IPS-15b (cell line): Measurements from ENCODE around the gene SMC3.

ENCODE experiments used
- H3K27me3 ChIP-seq: one replicate; pipeline ENCODE4 v1.6.1; 2013; ENCODE audit warnings: low read length; ENCODE audit not compliant: control insufficient read depth, insufficient read depth
- H3K36me3 ChIP-seq: one replicate; pipeline ENCODE4 v1.6.1; 2013; ENCODE audit warnings: low read length; ENCODE audit not compliant: control insufficient read depth, insufficient read depth
- H3K4me1 ChIP-seq: one replicate; pipeline ENCODE4 v1.6.1; 2013; ENCODE audit warnings: mild to moderate bottlenecking, low read length; ENCODE audit not compliant: control insufficient read depth, insufficient read depth
- H3K4me3 ChIP-seq: one replicate; pipeline ENCODE4 v1.5.1; 2013; ENCODE audit warnings: low read depth, low read length
- H3K9ac ChIP-seq: one replicate; pipeline ENCODE4 v1.6.1; 2013; ENCODE audit warnings: low read depth, mild to moderate bottlenecking, low read length
- H3K9me3 ChIP-seq: one replicate; pipeline ENCODE4 v1.6.1; 2013; ENCODE audit warnings: mild to moderate bottlenecking, low read length; ENCODE audit not compliant: control insufficient read depth, insufficient read depth

The SMC3 gene

GRCh38 chr10:110547139-110547761, 20.2 kb upstream of the SMC3 start:
- Histone ChIP-seq H3K36me3 (no peaks in the 10 kb centered on the region), H3K9ac (no peak overlapping the region), H3K9me3 (no peaks in the 10 kb centered on the region), H3K4me3 (no peak overlapping the region), H3K4me1 (no peaks in the 10 kb centered on the region), H3K27me3 (no peaks in the 10 kb centered on the region)

GRCh38 chr10:110548002-110548401, 19.5 kb upstream of the SMC3 start:
- H3K27me3 ChIP-seq: no peaks in the 10 kb centered on the region
- no peaks in the 10 kb centered on the region for H3K36me3 ChIP-seq
- no peak overlapping the region for H3K9ac ChIP-seq
- no peak overlapping the region for H3K4me3 ChIP-seq
- H3K4me1 ChIP-seq: no peaks in the 10 kb centered on the region
- H3K9me3 ChIP-seq: no peaks in the 10 kb centered on the region

DNA sequence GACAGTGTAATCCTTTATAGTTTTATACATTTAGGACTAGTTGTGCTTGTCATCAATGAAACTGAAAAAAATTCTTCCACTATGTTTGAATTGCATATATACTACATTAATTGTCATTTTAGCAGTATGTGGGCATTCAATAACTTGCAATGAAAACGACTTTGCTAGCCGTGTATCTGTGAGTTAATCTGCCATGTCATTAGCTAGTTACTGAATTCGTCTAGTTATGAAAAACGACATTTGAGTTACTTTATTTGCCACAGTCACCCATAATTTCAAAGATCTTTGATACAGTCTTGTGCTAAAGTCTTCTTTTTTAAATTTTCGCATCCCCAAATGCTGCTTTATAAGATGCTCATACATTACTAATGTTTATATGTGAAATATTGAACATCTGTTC, 18.3 kb upstream of the SMC3 start:
- H3K9ac ChIP-seq: no peak overlapping the region
- no peak overlapping the region for H3K4me3 ChIP-seq
- H3K27me3 ChIP-seq: no peaks in the 10 kb centered on the region
- H3K4me1 ChIP-seq: peaks cover 4% of the 10 kb centered on the region
- no peaks in the 10 kb centered on the region for H3K9me3 ChIP-seq
- no peaks in the 10 kb centered on the region for H3K36me3 ChIP-seq

GRCh38 chr10:110553905-110554304, 13.6 kb upstream of the SMC3 start:
- Histone ChIP-seq H3K4me3 (no peak overlapping the region), H3K36me3 (no peaks in the 10 kb centered on the region), H3K27me3 (no peaks in the 10 kb centered on the region), H3K4me1 (peaks cover 4% of the 10 kb centered on the region), H3K9me3 (no peaks in the 10 kb centered on the region), H3K9ac (no peak overlapping the region)

DNA sequence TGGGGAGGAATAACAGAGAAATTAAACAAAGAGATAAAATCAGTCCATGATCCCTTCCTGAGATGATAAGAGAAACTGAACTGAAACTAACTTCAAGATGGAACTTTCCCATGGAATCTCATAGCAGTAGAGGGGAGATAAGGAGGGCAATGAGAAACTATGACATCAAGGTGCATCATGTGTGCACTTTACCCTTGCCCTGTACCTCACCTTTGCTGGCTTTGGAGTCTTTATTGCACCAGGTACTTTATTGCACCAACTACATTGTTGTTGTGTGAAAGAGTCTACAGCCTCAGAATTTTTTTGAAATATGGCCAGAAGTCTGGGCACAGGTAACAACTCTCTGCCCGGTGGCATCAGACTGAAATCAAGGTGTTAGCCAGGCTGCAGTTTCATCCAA, 11.2 kb upstream of the SMC3 start:
- H3K27me3 ChIP-seq: no peaks in the 10 kb centered on the region
- H3K4me1 ChIP-seq: peaks cover 4% of the 10 kb centered on the region
- H3K9me3 ChIP-seq: no peaks in the 10 kb centered on the region

GRCh38 chr10:110556969-110557601, 10.4 kb upstream of the SMC3 start:
- Histone ChIP-seq H3K36me3 (no peaks in the 10 kb centered on the region), H3K4me1 (peaks cover 4% of the 10 kb centered on the region), H3K27me3 (no peaks in the 10 kb centered on the region), H3K9ac (no peak overlapping the region), H3K9me3 (no peaks in the 10 kb centered on the region), H3K4me3 (no peak overlapping the region)

More for the DNA sequence above, 11.2 kb upstream of the SMC3 start:
- no peak overlapping the region for H3K9ac ChIP-seq
- H3K36me3 ChIP-seq: no peaks in the 10 kb centered on the region
- H3K4me3 ChIP-seq: no peak overlapping the region

- Histone ChIP-seq H3K9ac (no peak overlapping the region), H3K9me3 (no peaks in the 10 kb centered on the region), H3K4me3 (no peak overlapping the region), H3K4me1 (peaks cover 4% of the 10 kb centered on the region), H3K36me3 (no peaks in the 10 kb centered on the region), H3K27me3 (no peaks in the 10 kb centered on the region)
Measured at GRCh38 chr10:110558041-110558440, 9.5 kb upstream of the SMC3 start.

GRCh38 chr10:110560012-110560411, 7.5 kb upstream of the SMC3 start:
- Histone ChIP-seq H3K4me1 (no peaks in the 10 kb centered on the region), H3K9me3 (no peaks in the 10 kb centered on the region), H3K4me3 (no peak overlapping the region), H3K36me3 (no peaks in the 10 kb centered on the region), H3K9ac (no peak overlapping the region), H3K27me3 (no peaks in the 10 kb centered on the region)

DNA sequence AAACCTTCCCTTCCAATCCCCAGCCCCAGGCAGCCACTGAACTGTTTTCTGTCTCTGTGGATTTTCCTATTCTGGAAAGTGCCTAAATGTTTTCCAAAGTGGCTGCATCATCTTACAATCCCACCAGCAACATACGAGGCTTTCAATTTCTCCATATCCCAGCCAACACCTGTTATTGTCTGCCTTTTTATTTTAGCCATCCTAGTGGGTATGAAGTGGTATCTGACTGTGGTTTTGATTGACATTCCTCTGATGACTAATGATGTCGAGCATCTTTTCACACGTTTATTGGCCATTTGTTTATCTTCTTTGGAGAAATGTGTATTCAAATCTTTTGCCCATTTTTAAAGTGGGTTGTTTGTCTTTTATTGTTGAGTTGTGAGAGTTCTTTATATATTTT, 6.2 kb upstream of the SMC3 start:
- Histone ChIP-seq H3K27me3 (no peaks in the 10 kb centered on the region), H3K9me3 (no peaks in the 10 kb centered on the region), H3K9ac (no peak overlapping the region), H3K36me3 (no peaks in the 10 kb centered on the region), H3K4me3 (no peak overlapping the region), H3K4me1 (no peaks in the 10 kb centered on the region)

DNA sequence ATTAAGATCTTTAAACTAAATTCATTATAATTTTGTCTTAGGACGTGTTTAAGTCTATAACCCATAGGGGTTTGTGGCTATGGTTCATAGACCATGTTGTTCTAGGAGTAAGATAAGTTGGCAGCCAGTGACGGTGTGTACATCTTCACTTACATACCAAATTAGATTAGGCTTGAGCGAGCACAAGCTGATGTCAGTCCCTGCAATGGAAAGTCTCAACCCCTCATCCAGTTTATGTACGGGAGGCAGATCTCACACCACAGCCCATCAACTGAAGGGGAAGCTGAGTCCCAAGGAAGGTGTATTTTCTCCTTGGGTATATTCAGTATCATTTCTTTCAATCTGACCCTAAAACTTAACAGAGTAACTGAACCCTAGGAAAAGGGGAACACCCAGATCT, 5.1 kb upstream of the SMC3 start:
- Histone ChIP-seq H3K36me3 (no peaks in the 10 kb centered on the region), H3K9me3 (no peaks in the 10 kb centered on the region), H3K4me1 (no peaks in the 10 kb centered on the region)

DNA sequence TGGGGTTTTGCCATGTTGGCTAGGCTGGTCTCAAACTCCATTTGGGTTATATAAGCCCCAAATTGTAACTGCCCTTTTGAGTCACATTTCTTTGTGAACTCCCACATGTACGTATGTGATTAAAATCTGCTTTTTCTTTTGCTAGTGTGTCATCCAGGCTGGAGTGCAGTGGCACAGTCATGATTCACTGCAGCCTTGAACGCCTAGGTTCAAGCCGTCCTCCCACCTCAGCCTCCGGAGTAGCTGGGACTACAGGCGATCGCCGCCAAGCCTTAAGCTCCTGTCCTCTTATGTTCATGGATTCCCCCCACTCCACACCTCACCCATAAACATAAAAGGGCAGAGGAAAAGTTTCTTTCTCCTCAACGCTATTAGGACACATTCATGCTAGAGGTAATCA, 4.4 kb upstream of the SMC3 start:
- Histone ChIP-seq H3K4me1 (no peaks in the 10 kb centered on the region), H3K9ac (no peak overlapping the region), H3K9me3 (no peaks in the 10 kb centered on the region), H3K36me3 (no peaks in the 10 kb centered on the region), H3K27me3 (no peaks in the 10 kb centered on the region), H3K4me3 (no peak overlapping the region)

More for the DNA sequence above, 5.1 kb upstream of the SMC3 start:
- Histone ChIP-seq H3K4me3 (no peak overlapping the region), H3K27me3 (no peaks in the 10 kb centered on the region), H3K9ac (no peak overlapping the region)

DNA sequence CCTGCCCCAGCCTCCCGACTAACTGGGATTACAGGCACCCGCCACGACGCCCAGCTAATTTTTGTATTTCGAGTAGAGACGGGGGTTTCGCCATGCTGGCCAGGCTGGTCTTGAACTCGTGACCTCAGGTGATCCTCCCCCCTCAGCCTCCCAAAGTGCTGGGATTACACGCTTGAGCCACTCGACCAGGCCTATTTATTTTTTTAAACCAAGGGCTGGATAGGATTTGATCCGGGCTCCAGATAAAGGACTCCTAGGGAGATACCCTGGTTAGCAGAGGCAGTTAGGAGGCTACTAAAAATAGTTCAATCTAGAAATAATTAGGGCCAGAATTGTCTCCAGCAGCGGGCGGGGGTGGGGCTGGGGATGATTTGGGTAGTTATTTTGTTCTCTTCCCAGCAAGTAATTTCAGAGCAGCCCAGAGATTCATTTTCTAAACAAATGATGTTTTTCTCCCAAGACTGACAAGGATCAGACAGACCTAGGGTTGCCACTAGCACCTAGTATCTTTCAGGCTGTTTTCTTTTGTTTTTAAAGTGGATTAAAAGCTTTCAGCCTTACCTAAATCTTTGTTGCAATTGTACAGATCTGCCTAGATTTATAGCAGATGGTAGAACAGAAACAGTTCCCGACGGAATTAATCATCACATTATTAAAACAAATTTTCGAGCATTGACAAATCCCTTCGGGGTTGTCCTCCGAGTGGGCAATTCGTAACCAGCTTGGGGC, 859 bp upstream of the SMC3 start:
- Histone ChIP-seq H3K9ac (peak overlapping the region; percentile 99), H3K27me3 (no peaks in the 10 kb centered on the region), H3K4me3 (peak overlapping the region; percentile 91)

More for the DNA sequence above, 859 bp upstream of the SMC3 start:
- Histone ChIP-seq H3K9me3 (no peaks in the 10 kb centered on the region), H3K36me3 (no peaks in the 10 kb centered on the region), H3K4me1 (peaks cover 4% of the 10 kb centered on the region)
